GM10266 (cell line): Measurements from ENCODE around the gene MS4A18.
"Not testable (repeated sequence)": the region's sequence is repeated elsewhere in the genome, so short reads cannot be mapped to it uniquely, and the experiment has no call there.

ENCODE experiments used
- DNase-seq: peaks from one replicate; pipeline ENCODE4 v3.0.0; 2012; ENCODE audit errors: extremely low spot score
- TF ChIP-seq, protein P1 (sequence below): IDR thresholded peaks from 2 replicates; pipeline ENCODE4 v1.5.1; 2012; ENCODE audit warnings: mild to moderate bottlenecking, low read depth; ENCODE audit not compliant: control insufficient read depth, insufficient read depth; ENCODE audit errors: missing control alignments

The MS4A18 gene

DNA sequence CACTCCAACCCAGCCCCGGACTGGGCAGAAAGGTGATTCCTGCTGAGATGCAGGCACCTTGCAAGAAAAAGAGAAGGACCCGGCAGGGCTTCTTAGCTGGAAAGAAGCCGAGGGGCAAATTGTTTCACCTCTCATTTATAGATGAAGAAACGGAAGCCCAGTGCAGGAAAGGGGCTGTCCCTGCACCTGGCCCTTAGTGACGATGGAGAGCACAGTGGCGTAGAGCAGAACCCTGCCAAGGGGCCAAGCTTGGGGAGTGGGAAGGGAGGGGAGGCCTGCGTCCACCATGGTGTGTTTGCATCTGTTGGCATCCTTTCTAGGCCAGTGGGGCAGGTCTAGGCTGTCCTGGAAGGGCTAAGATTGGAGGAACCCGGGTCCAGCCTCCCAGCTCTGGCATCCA, 24.3 kb downstream of the MS4A18 start:
- TF ChIP-seq, protein P1, sequence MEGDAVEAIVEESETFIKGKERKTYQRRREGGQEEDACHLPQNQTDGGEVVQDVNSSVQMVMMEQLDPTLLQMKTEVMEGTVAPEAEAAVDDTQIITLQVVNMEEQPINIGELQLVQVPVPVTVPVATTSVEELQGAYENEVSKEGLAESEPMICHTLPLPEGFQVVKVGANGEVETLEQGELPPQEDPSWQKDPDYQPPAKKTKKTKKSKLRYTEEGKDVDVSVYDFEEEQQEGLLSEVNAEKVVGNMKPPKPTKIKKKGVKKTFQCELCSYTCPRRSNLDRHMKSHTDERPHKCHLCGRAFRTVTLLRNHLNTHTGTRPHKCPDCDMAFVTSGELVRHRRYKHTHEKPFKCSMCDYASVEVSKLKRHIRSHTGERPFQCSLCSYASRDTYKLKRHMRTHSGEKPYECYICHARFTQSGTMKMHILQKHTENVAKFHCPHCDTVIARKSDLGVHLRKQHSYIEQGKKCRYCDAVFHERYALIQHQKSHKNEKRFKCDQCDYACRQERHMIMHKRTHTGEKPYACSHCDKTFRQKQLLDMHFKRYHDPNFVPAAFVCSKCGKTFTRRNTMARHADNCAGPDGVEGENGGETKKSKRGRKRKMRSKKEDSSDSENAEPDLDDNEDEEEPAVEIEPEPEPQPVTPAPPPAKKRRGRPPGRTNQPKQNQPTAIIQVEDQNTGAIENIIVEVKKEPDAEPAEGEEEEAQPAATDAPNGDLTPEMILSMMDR = no peak
- DNase-seq = no peak

DNA sequence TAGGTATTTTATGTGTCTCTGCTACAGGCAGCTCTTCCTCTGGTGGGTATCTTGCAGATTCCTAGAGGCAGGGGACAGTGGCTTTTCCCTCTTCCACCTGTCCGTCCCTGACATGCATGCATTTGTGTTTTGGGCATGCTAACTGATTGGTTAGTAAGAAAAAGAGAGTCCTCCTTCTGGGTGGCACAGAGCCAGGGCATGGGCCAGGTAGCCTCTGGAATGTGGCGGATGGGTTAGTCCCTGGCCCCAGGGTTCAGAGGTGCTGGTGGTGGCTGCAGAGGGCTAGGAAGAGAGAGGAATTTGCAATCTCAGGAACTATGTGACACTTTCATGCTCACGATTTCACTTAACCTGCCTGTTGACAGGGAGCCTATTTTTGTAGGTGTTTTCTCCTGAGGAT, 26.4 kb downstream of the MS4A18 start:
- TF ChIP-seq, protein P1 = no peak

DNA sequence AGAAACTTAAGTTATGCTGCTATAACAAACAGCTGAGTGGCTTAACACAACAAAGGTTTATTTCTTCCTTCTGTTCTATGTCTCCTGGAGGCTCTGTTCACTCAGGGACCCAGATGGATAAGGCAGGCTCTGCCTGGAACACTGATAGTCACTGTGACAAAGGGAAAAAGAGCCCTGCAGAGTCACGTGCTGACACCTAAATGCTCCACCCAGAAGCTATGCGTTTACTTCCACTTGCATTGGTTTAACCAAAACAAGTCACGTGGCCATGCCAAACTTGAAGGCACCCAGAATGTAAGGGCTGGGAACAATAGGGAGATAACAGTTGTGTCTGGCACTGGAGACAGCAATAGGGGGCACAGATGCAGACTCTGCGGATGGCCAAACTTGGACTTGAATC, 28.8 kb downstream of the MS4A18 start:
- DNase-seq = no peak
- TF ChIP-seq, protein P1 = no peak

More for the DNA sequence above, 26.4 kb downstream of the MS4A18 start:
- no peak for DNase-seq

DNA sequence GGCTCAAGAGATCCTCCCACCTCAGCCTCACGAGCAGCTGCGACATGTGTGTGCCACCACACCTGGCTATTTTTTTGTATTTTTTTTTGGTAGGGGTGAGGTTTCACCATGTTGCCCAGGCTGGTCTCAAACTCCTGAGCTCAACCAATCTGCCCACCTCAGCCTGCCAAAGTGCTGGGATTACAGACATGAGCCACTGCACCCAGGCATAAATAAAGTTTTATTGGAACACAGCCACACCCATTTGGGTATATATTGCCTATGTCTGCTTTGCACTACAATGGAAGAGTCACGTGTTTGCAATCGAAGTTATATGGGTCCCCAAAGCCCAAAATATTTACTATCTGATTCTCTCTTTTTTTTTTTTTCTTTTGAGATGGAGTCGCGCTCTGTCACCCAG, 30.4 kb downstream of the MS4A18 start:
- no peak for DNase-seq
- TF ChIP-seq, protein P1 = no peak

GRCh38 chr11:60756307-60757032, 31.9 kb downstream of the MS4A18 start, which contains the start of gene MS4A15:
Gene MS4A15 (plus strand): TSS chr11:60756867. CDS start chr11:60763734, 6,867 bp downstream.
- TF ChIP-seq, protein P1 = peak; percentile 39
- peak; percentile 53 for DNase-seq

DNA sequence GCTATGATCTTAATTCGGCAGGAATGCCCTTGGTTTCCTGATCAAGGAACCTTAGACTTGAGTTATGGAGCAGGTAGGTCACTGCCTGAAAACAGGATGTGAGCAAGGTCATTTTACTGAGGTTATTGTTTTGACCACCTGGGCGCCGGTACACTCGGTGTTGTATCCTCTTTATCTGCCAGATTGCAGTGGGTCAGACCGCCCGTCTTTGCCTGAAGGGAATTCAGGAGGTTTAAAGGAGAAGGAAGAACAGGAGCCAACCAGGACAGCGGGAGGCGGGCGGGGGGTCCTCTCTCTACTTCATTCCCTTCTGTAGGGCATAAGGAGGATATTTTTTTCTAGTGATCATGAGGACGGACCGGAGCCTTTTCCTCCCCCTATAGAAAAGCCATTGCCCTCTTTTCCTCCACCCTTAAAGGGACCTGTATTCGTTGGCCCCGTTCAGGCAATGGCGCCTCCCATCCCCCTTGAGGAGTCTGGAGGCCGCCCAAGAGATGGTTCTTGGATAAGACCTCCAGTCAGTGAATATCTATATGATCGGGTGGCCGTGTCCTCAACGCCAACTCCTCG, 32.8 kb downstream of the MS4A18 start:
- TF ChIP-seq, protein P1 = no peak
- no peak for DNase-seq

GRCh38 chr11:60758671-60759070, 34.2 kb downstream of the MS4A18 start:
- not testable (repeated sequence) for DNase-seq

DNA sequence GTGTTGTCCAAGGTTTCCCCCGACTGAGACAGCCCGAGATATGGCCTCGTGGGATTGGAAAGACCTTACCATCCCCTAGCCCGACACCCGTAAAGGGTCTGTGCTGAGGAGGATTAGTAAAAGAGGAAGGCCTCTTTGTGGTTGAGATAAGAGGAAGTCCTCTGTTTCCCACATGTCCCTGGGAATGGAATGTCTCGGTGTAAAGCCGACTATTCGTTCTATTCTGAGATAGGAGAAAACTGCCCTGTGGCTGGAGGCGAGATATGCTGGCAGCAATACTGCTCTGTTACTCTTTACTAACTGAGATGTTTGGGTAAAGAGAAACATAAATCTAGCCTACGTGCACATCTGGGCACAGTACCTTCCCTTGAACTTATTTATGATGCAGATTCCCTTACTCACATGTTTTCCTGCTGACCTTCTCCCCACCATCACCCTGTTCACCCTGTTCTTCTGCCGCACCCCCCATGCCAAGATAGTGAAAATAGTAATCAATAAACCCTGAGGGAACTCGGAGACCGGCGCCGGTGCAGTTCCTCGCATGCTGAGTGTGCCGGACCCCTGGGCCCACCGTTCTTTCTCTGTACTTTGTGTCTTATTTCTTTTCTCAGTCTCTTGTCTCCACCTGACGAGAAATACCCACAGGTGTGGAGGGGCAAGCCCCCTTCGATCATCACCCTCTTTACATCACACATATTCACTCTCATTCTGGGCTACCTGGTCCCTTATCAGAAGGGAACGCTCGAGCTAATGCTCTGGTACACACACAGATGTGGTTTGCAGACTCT, 35.1 kb downstream of the MS4A18 start:
- not testable (repeated sequence) for DNase-seq
